Measurements from ENCODE around the gene NYNRIN. TPM values are rescaled to one million over a fixed set of nuclear protein-coding genes. Genes with fewer than 3 reads are reported as not detected.

Gene NYNRIN
- polyA plus RNA-seq, 1 donor from 2014 or later: 5.7 TPM

GRCh38 chr14:24414732-24415420 is 16.1 kb downstream of the NYNRIN start:
- H3K9ac ChIP-seq (ENCODE audit: low read length): no peak overlapping the region
- H2AFZ ChIP-seq (ENCODE audit: low read depth, low read length): no peak overlapping the region
- H3K27ac ChIP-seq (ENCODE audit: low read length): no peak overlapping the region
- H3K79me2 ChIP-seq (replicated peaks; ENCODE audit: insufficient read depth, low read length): no peaks in the 10 kb centered on the region
- H3F3A ChIP-seq (ENCODE audit: insufficient read depth, low read length, poor library complexity, severe bottlenecking): no peaks in the 10 kb centered on the region
- no peaks in the 10 kb centered on the region for H3K27me3 ChIP-seq (ENCODE audit: insufficient read depth, low read depth, low read length)
- no peak for TF ChIP-seq TAF1 (IDR thresholded peaks at IDR 0.05; ENCODE audit: low read depth)
- TF ChIP-seq CTCF (IDR thresholded peaks at IDR 0.05; ENCODE audit: poor library complexity, severe bottlenecking): no peak
- no peak for TF ChIP-seq RAD21 (conservative IDR thresholded peaks at IDR 0.05)
- no peak for TF ChIP-seq SMC3 (conservative IDR thresholded peaks at IDR 0.05; ENCODE audit: poor library complexity)
- no peak for TF ChIP-seq REST (IDR thresholded peaks at IDR 0.05; ENCODE audit: borderline replicate concordance)
- no peak for TF ChIP-seq POLR2AphosphoS5 (IDR thresholded peaks at IDR 0.05)
- no peak for TF ChIP-seq EP300 (conservative IDR thresholded peaks at IDR 0.05; ENCODE audit: poor library complexity, severe bottlenecking)
- no peak for TF ChIP-seq EZH2 (IDR thresholded peaks at IDR 0.05; ENCODE audit: borderline replicate concordance, insufficient read depth, low read length, poor library complexity, severe bottlenecking)
- TF ChIP-seq MXI1 (conservative IDR thresholded peaks at IDR 0.05; ENCODE audit: poor library complexity, severe bottlenecking): no peak
- H3K9me2 ChIP-seq (ENCODE audit: insufficient read depth, low read length): no peaks in the 10 kb centered on the region
- no peaks in the 10 kb centered on the region for H3K9me3 ChIP-seq (ENCODE audit: low read length)
- H3K4me3 ChIP-seq (ENCODE audit: low read length): no peak overlapping the region
- H3K36me3 ChIP-seq (ENCODE audit: insufficient read depth, low read length): no peaks in the 10 kb centered on the region
- no peaks in the 10 kb centered on the region for H4K20me1 ChIP-seq (ENCODE audit: insufficient read depth)
- no peak overlapping the region for H3K4me2 ChIP-seq (ENCODE audit: low read length)

GRCh38 chr14:24415421-24416253 is 16.8 kb downstream of the NYNRIN start:
- no peak overlapping the region for H3K4me3 ChIP-seq (ENCODE audit: low read length)
- no peak overlapping the region for H3K4me2 ChIP-seq (ENCODE audit: low read length)
- H3F3A ChIP-seq (ENCODE audit: insufficient read depth, low read length, poor library complexity, severe bottlenecking): no peaks in the 10 kb centered on the region
- H3K27me3 ChIP-seq (ENCODE audit: insufficient read depth, low read depth, low read length): no peaks in the 10 kb centered on the region
- H3K79me2 ChIP-seq (replicated peaks; ENCODE audit: insufficient read depth, low read length): no peaks in the 10 kb centered on the region
- no peak for TF ChIP-seq RAD21 (conservative IDR thresholded peaks at IDR 0.05)
- TF ChIP-seq CTCF (IDR thresholded peaks at IDR 0.05; ENCODE audit: poor library complexity, severe bottlenecking): no peak
- TF ChIP-seq EP300 (conservative IDR thresholded peaks at IDR 0.05; ENCODE audit: poor library complexity, severe bottlenecking): no peak
- no peak for TF ChIP-seq REST (IDR thresholded peaks at IDR 0.05; ENCODE audit: borderline replicate concordance)
- no peak for TF ChIP-seq EZH2 (IDR thresholded peaks at IDR 0.05; ENCODE audit: borderline replicate concordance, insufficient read depth, low read length, poor library complexity, severe bottlenecking)
- no peak for TF ChIP-seq TAF1 (IDR thresholded peaks at IDR 0.05; ENCODE audit: low read depth)
- TF ChIP-seq POLR2AphosphoS5 (IDR thresholded peaks at IDR 0.05): no peak
- TF ChIP-seq MXI1 (conservative IDR thresholded peaks at IDR 0.05; ENCODE audit: poor library complexity, severe bottlenecking): no peak
- no peak for TF ChIP-seq SMC3 (conservative IDR thresholded peaks at IDR 0.05; ENCODE audit: poor library complexity)
- no peaks in the 10 kb centered on the region for H3K36me3 ChIP-seq (ENCODE audit: insufficient read depth, low read length)
- H3K27ac ChIP-seq (ENCODE audit: low read length): no peak overlapping the region
- H2AFZ ChIP-seq (ENCODE audit: low read depth, low read length): no peak overlapping the region
- no peaks in the 10 kb centered on the region for H3K9me2 ChIP-seq (ENCODE audit: insufficient read depth, low read length)
- H4K20me1 ChIP-seq (ENCODE audit: insufficient read depth): no peaks in the 10 kb centered on the region
- no peak overlapping the region for H3K9ac ChIP-seq (ENCODE audit: low read length)
- no peaks in the 10 kb centered on the region for H3K9me3 ChIP-seq (ENCODE audit: low read length)

Data from neural cell (in vitro differentiated cells).